NCI-H2227 (cell line): ENCODE measurements around the gene PLPP6.
"Not testable (repeated sequence)": the region's sequence is repeated elsewhere in the genome, so short reads cannot be mapped to it uniquely, and the experiment has no call there.

ENCODE experiments used
- DNase-seq: peaks from one replicate; lab custom pipeline; 2025; ENCODE audit not compliant: unreplicated experiment; lab: John Stamatoyannopoulos, UW

Gene PLPP6

DNA sequence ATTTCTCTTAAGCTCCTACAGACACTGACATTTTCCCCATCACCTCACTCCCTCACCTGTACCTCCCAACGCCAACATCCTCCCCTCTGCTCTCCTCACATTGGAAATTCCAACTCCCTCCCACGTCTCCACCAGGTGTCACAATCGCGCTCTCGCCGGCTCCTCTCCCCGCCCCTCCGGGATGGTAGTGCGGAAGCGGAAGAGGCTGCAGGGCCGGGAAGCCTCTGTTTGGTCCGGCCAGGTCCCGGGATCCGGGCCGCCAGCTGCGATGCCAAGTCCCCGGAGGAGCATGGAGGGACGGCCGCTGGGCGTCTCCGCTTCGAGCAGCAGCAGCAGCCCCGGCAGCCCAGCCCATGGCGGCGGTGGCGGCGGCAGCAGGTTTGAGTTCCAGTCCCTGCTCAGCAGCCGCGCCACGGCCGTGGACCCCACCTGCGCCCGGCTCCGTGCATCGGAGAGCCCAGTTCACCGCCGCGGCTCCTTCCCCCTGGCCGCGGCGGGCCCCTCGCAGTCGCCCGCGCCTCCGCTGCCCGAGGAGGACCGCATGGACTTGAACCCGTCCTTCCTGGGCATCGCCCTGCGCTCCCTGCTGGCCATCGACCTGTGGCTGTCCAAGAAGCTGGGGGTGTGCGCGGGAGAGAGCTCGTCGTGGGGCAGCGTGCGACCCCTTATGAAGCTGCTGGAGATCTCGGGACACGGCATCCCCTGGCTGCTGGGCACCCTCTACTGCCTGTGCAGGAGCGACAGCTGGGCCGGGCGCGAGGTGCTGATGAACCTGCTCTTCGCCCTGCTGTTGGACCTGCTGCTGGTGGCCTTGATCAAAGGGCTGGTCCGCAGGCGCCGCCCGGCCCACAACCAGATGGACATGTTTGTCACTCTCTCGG is at the start of gene PLPP6:
TSS of gene PLPP6 (plus strand) at position 187 of the 881 bp plus-strand sequence. CDS start at position 269, 82 bp downstream.
- DNase-seq = peak; percentile 91

GRCh38 chr9:4614627-4615026 is 47.5 kb upstream of the PLPP6 start:
- no peak for DNase-seq

- DNase-seq = no peak
Observed at GRCh38 chr9:4615251-4615650, 46.8 kb upstream of the PLPP6 start.

- DNase-seq = no peak
Observed at GRCh38 chr9:4615778-4616177, 46.3 kb upstream of the PLPP6 start.

GRCh38 chr9:4617752-4618151 is 44.3 kb upstream of the PLPP6 start:
- DNase-seq = no peak

GRCh38 chr9:4618700-4619099 is 43.4 kb upstream of the PLPP6 start:
- DNase-seq = no peak

GRCh38 chr9:4620057-4620765 is 41.9 kb upstream of the PLPP6 start:
- no peak for DNase-seq

- DNase-seq = no peak
Observed at GRCh38 chr9:4620881-4621555, 41.1 kb upstream of the PLPP6 start.

GRCh38 chr9:4622016-4622415 is 40.1 kb upstream of the PLPP6 start:
- DNase-seq = no peak

DNA sequence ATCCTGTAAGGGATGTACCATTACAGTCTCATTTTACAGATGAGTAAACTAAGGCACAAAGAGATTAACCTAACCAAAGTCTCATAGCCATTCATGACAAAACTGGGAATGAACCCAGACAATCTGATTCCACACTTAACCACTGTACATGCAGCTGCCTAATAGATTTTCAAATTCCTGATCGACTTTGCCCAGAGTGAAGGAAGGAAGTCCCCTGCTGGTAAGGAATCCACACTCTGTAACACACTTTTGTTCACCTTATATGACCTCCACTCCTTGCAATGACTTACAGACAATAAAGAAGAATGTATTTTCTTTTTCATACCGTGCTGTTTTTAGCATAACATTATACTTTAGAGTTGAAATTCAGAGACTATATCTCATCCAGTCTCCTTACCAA is 31.3 kb upstream of the PLPP6 start:
- DNase-seq = no peak

GRCh38 chr9:4638968-4639367 is 23.1 kb upstream of the PLPP6 start:
- DNase-seq = peak; percentile 10

DNA sequence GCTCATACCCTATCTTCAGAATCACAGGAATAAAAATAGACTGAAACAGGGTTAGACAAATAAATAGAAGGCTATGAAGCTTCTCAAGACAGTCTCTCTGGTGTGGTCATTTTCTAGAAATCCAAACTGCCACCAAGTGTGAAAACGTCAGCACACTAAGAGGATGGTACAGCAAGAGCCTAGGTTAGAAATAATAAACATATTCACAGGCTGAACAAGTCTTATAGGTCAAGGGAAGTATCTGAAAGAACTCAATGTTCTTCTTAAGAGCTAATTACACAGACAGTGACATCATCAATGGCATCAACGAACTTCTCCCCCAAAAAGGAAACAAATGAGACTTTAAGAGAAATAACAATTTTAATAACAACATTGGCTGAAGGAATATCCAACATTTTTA is 22.7 kb upstream of the PLPP6 start:
- no peak for DNase-seq

- peak; percentile 55 for DNase-seq
Observed at GRCh38 chr9:4640027-4640426, 22.1 kb upstream of the PLPP6 start.

DNA sequence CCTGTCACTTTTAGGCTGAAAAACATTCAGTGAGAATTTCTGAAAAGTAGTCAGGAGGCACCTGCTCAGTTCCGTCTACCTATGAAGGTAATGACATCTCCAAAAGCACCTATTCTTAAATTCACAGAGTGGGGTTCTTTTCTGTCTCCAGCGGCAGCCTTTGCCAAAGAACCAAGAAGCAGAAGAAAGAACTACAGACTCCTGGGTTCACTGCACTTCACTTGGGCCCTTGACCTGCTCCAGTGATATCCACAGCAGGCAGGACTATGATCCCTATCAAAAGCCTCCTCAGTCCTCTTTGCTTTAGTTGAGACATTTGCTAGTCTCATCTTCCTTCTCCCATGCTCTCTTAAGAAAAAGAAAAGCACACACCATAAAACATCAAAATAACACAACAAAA is 19.7 kb upstream of the PLPP6 start:
- DNase-seq = no peak

DNA sequence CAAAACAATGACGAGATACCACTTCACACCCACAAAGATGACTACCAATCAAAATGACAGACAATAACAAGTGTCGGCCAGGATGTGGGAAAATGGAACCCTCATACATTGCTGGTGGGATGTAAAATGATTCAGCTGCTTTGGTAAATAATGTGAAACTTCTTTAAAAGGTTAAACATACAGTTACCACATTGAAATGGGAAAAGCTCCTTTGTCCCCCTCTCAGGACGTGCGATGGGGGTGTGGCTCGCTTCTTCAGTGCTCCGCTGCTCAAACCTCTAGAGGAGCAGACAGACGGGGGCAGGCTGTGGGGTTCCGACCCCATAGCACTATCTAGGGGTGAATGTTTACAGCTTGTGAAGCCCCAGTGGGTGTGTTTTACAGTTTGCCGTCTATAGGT is 8.0 kb upstream of the PLPP6 start:
- no peak for DNase-seq

DNA sequence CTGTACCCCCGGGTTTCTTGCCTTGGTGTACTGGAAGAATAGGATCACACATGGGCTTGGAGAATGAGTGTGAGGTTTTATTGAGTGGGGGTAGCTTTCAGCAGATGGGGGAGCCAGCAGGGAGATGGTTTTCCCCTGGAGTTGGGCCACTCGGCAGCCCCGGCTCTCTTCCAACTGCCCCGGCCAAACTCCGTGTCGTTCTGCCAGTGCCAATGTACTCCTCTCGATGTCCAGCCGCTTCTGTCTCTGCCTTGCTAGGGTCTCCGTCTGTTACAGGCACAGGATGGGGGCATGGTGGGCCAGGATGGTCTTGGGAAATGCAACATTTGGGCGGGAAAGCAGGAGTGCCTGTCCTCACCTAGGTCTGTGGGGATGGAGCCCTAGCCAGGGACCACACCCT is 7.6 kb upstream of the PLPP6 start:
- DNase-seq = no peak

DNA sequence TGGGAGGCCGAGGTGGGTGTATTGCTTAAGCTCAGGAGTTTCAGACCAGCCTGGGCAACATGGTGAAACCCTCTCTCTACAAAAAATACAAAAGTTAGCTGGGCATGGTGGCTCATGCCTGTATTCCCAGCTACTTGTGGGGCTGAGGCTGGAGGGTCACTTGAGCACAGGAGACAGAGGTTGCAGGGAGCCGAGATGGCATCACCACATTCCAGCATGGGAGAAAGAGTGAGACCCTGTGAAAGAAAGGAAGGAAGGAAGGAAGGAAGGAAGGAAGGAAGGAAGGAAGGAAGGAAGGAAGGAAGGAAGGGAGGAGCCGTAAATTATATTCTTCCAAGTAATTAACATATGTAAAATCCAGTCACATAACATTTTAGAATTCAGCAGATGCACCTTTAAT is 5.9 kb upstream of the PLPP6 start:
- DNase-seq = not testable (repeated sequence)

DNA sequence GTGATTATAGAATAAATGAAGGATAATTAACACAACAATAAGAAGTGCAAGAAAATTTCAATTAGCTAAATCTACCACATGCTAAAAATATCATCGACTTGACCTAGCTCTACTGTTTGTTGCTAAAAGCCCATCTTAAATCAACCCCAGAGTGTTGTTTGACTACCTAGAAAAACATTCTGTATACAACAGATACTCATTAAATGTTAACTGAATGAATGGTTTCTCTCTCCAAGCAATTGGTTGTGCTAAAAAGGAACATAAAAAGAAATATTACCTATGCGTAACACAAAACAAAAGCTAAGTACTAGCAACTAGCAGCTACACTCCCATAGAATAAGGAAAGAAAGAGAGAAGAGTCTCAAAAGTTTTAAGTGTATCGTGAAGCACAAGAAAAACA is 5.5 kb upstream of the PLPP6 start:
- no peak for DNase-seq

- no peak for DNase-seq
Observed at GRCh38 chr9:4657426-4658159, 4.5 kb upstream of the PLPP6 start.

DNA sequence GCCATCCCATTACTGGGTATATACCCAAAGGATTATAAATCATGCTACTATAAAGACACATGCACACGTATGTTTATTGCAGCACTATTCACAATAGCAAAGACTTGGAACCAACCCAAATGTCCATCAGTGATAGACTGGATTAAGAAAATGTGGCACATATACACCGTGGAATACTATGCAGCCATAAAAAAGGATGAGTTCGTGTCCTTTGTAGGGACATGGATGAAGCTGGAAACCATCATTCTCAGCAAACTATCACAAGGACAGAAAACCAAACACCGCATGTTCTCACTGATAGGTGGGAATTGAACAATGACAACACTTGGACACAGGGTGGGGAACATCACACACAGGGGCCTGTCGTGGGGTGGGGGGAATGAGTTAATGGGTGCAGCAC is 1.4 kb upstream of the PLPP6 start:
- DNase-seq = not testable (repeated sequence)

DNA sequence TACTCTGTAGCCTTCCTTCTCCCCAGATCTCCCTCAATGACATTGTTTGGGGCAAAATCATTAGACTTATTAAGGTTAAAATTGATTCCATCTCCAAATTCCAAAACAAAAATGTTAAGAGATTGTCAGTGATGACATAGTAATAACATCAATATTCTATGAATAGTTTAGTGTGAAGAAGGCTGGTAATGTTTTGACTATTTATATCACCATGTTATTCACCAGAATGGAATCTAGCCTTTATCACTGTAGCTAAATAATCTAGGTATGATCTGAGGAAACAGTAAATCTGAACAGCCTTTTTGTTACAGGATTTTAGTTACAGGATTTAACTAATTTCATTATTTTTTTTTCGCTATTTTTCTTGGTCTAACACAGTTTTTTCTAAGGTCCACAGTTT is 929 bp upstream of the PLPP6 start:
- no peak for DNase-seq
